Body of pancreas (tissue), 4 donors: Measurements from ENCODE around the gene RABEPK. TPM values are rescaled to one million over a fixed set of nuclear protein-coding genes. Genes with fewer than 3 reads are reported as not detected.

Experiments used
- ATAC-seq: fragments of 150-250 bp; one replicate; pipeline ENCODE4 v1.9.1; 2016
- DNase-seq, 4 donors: peaks; one replicate each; pipeline ENCODE4 v3.0.0-alpha.2; 2019
- H3K27ac ChIP-seq, 4 donors: fragments of 200-600 bp; sonication (generic); 1 replicate in 3 of 4; 2 replicates in 1 of 4; pipeline versions ENCODE4 v1.5.1 to v1.6.1; 2016 to 2019; ENCODE audit warnings: mild to moderate bottlenecking in 1 of 4, mixed read lengths in 1 of 4, moderate library complexity in 1 of 4
- H3K27me3 ChIP-seq, 2 donors: fragments of 200-600 bp; sonication (generic); one replicate each; pipeline ENCODE4 v1.6.0; 2016; ENCODE audit warnings: mild to moderate bottlenecking in 1 of 2
- H3K36me3 ChIP-seq, 2 donors: fragments of 200-600 bp; sonication (generic); replicated peaks in 1 of 2; 2 replicates each; pipeline ENCODE4 v1.5.1; 2016; ENCODE audit warnings: low read depth in 2 of 2; ENCODE audit not compliant: insufficient read depth in 1 of 2
- H3K4me1 ChIP-seq: fragments of 200-600 bp; sonication (generic); one replicate; pipeline ENCODE4 v1.6.0; 2016
- H3K4me3 ChIP-seq, 2 donors: fragments of 200-600 bp; sonication (generic); 1 replicate in 1 of 2; 2 replicates in 1 of 2; pipeline ENCODE4 v1.5.1; 2016 to 2019
- H3K9me3 ChIP-seq, 3 donors: fragments of 200-600 bp; sonication (generic); 1 replicate in 2 of 3; 2 replicates in 1 of 3; pipeline ENCODE4 v1.5.1; 2016
- CTCF ChIP-seq, 7 experiments: fragments of 450-650 bp in 4 of 7; fragments of 200-600 bp in 3 of 7; sonication (generic) in 3 of 7; IDR thresholded peaks; one replicate each; pipeline ENCODE4 v1.5.1; 2016 to 2019; ENCODE audit warnings: antibody characterized with exemption in 7 of 7
- POLR2A ChIP-seq, 3 donors: fragments of 450-650 bp; IDR thresholded peaks; one replicate each; pipeline ENCODE4 v1.6.1; 2016; ENCODE audit warnings: antibody characterized with exemption in 3 of 3, mild to moderate bottlenecking in 2 of 3
- WGBS, 2 donors: methylation state at CpG; one replicate each; pipeline ENCODE4 v1.1.5; 2017; 5-methylcytosine and 5-hydroxymethylcytosine counted together
- intact Hi-C: fragments of 100-400 bp; cut with DNase I; formaldehyde crosslinking; loops from one replicate; pipeline ENCODE4 v1.15.1; 2023
- total RNA-seq, 2 donors: library from RNA; depleted of rRNA; stranded (reverse); fragments of >200 nt; gene quantifications; one replicate each; pipeline ENCODE4 v1.1.0, GENCODE V29; 2016

RABEPK gene
- total RNA-seq, 2 donors from 2014 or later: 4.3 to 6.7 TPM

DNA sequence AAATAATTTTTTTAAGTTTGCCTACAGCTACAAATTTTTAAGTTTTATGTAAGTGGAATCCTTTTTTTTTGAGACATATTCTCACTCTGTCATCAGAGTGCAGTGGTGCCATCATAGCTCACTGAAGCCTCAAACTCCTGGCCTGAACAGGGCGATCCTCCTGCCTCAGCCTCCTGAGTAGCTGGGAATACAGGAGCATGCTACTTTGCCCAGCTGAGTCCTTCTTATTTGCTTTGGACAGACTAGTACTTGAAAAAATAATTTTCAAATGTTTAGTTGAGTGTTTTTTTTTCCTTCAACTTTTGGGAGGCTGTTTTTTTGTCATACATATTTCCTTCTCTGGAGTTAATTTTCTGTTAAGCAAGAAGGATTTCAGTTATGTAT, 68.7 kb downstream of the RABEPK start:
- Histone ChIP-seq H3K4me3 (no peak overlapping the region), H3K36me3 (no peaks in the 10 kb centered on the region), H3K9me3 (no peaks in the 10 kb centered on the region), H3K4me1 (peaks cover 36% of the 10 kb centered on the region), H3K27me3 (no peaks in the 10 kb centered on the region), H3K27ac (no peak overlapping the region)
- intact Hi-C loops: no loop called here
- WGBS, 2 donors: 93 to 96% methylated on average over 1 of the region's 1 CpG
- DNase-seq: no peak
- TF ChIP-seq POLR2A (IDR thresholded peaks at IDR 0.05): no peak
- TF ChIP-seq CTCF (IDR thresholded peaks at IDR 0.05): no peak
- ATAC-seq: no peak

GRCh38 chr9:125271081-125271480, 70.7 kb downstream of the RABEPK start:
- no peaks in the 10 kb centered on the region for H3K36me3 ChIP-seq
- H3K27ac ChIP-seq: no peak overlapping the region
- intact Hi-C loops: no loop called here

DNA sequence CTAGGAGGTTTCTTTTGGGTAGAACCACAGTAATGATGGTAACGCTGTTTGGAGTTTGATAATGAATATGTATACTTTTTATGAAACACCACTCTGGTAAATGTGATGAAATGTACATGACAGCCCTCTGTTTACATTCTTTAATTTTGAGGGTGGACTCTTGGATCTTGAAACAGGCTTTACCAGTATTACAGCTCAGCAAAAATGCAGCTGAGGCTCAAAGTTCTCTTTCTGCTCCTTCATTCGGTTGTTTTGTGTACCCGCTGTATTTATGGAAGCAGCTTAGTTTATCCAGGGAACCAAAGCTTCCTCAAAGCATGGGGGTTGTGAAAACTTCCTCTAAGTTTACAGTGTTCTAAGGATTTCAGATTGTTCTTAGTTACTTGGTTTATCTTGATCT, 72.4 kb downstream of the RABEPK start:
- no peak overlapping the region for H3K4me3 ChIP-seq

More at GRCh38 chr9:125271081-125271480, 70.7 kb downstream of the RABEPK start:
- ATAC-seq: no peak
- TF ChIP-seq CTCF (IDR thresholded peaks at IDR 0.05) (no peak), POLR2A (IDR thresholded peaks at IDR 0.05) (no peak)
- no peak for DNase-seq
- WGBS, 2 donors: 86% methylated on average over 5 of the region's 5 CpGs
- H3K9me3 ChIP-seq: no peaks in the 10 kb centered on the region
- H3K4me3 ChIP-seq: no peak overlapping the region
- peaks cover 36% of the 10 kb centered on the region for H3K4me1 ChIP-seq
- no peaks in the 10 kb centered on the region for H3K27me3 ChIP-seq

GRCh38 chr9:125276771-125277170, 76.4 kb downstream of the RABEPK start:
- ATAC-seq (no peak), DNase-seq (no peak)
- H3K4me1 ChIP-seq: peaks cover 22% of the 10 kb centered on the region
- no peaks in the 10 kb centered on the region for H3K36me3 ChIP-seq
- no peaks in the 10 kb centered on the region for H3K9me3 ChIP-seq
- intact Hi-C loops: no loop called here
- 97 to 100% methylated on average over 4 of the region's 4 CpGs for WGBS, 2 donors
- H3K27me3 ChIP-seq: no peaks in the 10 kb centered on the region
- no peak overlapping the region for H3K4me3 ChIP-seq
- H3K27ac ChIP-seq: no peak overlapping the region
- TF ChIP-seq CTCF (IDR thresholded peaks at IDR 0.05) (no peak), POLR2A (IDR thresholded peaks at IDR 0.05) (no peak)

More for the DNA sequence above, 72.4 kb downstream of the RABEPK start:
- H3K4me1 ChIP-seq: peaks cover 36% of the 10 kb centered on the region
- no peak for TF ChIP-seq POLR2A (IDR thresholded peaks at IDR 0.05)
- no peak for TF ChIP-seq CTCF (IDR thresholded peaks at IDR 0.05)
- ATAC-seq (peak; percentile 68), DNase-seq (peak in 1 of 4 donors; percentile 31)
- no peaks in the 10 kb centered on the region for H3K36me3 ChIP-seq
- peak overlapping the region in 2 of 4 donors; percentile 5 to 53 for H3K27ac ChIP-seq
- 13 to 24% methylated on average over 3 of the region's 3 CpGs for WGBS, 2 donors
- intact Hi-C loops: no loop called here
- no peaks in the 10 kb centered on the region for H3K9me3 ChIP-seq
- no peaks in the 10 kb centered on the region for H3K27me3 ChIP-seq

DNA sequence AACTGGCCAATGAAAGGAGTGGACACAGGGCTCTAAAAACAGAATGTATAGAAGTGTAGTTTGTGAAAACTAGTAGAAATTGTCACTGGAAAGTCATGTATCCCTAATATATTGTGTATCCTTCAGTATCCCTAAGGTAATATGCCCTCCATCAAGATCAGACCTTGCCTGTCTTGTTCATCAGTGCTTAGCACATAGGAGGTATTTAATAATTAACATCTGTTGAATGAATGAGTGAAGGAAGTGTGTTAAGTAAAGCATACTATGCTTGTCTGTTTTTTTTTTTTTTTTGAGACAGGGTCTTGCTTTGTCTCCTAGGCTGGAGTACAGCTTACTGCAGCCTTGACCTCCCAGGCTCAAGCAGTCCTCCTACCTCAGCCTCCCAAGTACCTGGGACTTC, 77.1 kb downstream of the RABEPK start:
- Histone ChIP-seq H3K4me1 (peaks cover 16% of the 10 kb centered on the region), H3K36me3 (no peaks in the 10 kb centered on the region), H3K9me3 (no peaks in the 10 kb centered on the region), H3K4me3 (no peak overlapping the region), H3K27ac (no peak overlapping the region), H3K27me3 (no peaks in the 10 kb centered on the region)
- ATAC-seq (no peak), DNase-seq (no peak)
- intact Hi-C loops: no loop called here
- no peak for TF ChIP-seq POLR2A (IDR thresholded peaks at IDR 0.05)
- no peak for TF ChIP-seq CTCF (IDR thresholded peaks at IDR 0.05)
